ENCODE measurements around the gene RPL28.

DNA sequence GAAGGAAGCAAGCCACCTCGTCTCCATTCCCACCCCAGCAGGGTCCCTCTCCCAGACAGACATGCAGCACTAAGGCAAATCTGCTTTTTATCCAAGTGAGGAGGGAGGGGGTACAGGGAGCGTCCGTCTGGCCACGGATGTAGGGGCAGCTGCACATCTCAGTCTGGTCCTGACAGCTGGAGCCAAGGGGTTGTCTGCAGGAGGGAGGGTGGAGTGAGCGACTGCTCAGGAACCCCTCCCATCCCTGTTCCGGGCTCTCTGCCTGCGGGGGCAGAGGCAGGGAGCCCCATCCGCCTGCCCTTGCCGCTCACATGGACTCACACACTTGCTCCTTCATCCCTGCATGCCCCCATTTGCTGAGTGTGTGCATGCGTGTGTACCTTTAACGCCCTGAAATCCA is 6.6 kb upstream of the RPL28 start:
- TF ChIP-seq RAD21 (CRISPR knock-in tag; IDR thresholded peaks at IDR 0.05) (no peak), ZNF484 (CRISPR knock-in tag; IDR thresholded peaks at IDR 0.05; ENCODE audit: borderline replicate concordance, low read depth) (no peak), CEBPZ (IDR thresholded peaks at IDR 0.05; ENCODE audit: low read length) (no peak), CTCF (CRISPR knock-in tag; IDR thresholded peaks at IDR 0.05) (no peak), KDM5A (IDR thresholded peaks at IDR 0.05; ENCODE audit: borderline replicate concordance, low read length) (no peak), REL (CRISPR knock-in tag; conservative IDR thresholded peaks at IDR 0.05) (no peak), MAFK (conservative IDR thresholded peaks at IDR 0.05 in 1 of 2, IDR thresholded peaks at IDR 0.05 in 1 of 2; ENCODE audit: low read length in 2 of 2) (no peak), SMAD3 (CRISPR knock-in tag; IDR thresholded peaks at IDR 0.05) (no peak), YY1 (IDR thresholded peaks at IDR 0.05; ENCODE audit: insufficient read depth, insufficient replicate concordance, low read depth, low read length) (no peak), CAMTA2 (CRISPR knock-in tag; IDR thresholded peaks at IDR 0.05; ENCODE audit: borderline replicate concordance) (no peak), USF2 (IDR thresholded peaks at IDR 0.05; ENCODE audit: low read depth, low read length) (no peak), USF2 (CRISPR knock-in tag; IDR thresholded peaks at IDR 0.05; ENCODE audit: borderline replicate concordance) (no peak), ZNF660 (CRISPR knock-in tag; IDR thresholded peaks at IDR 0.05; ENCODE audit: borderline replicate concordance, low read depth) (no peak), ZBTB40 (IDR thresholded peaks at IDR 0.05) (no peak), ZBTB40 (CRISPR knock-in tag; IDR thresholded peaks at IDR 0.05) (no peak), ZNF788 (CRISPR knock-in tag; IDR thresholded peaks at IDR 0.05; ENCODE audit: borderline replicate concordance) (no peak)

Measured in HepG2 (cell line).